Left ventricle myocardium inferior (tissue), 1 donor: Measurements from ENCODE around the gene CDH12. TPM values are rescaled to one million over a fixed set of nuclear protein-coding genes. Genes with fewer than 3 reads are reported as not detected.

ENCODE experiments used
- DNase-seq: peaks from one replicate; pipeline ENCODE4 v3.0.0-alpha.2; 2020
- H3K27ac ChIP-seq: fragments of 200-600 bp; replicated peaks from 2 replicates; pipeline ENCODE4 v1.8.0; 2021
- H3K27me3 ChIP-seq: fragments of 200-600 bp; 2 replicates; pipeline ENCODE4 v1.8.0; 2021; ENCODE audit warnings: low read depth
- H3K36me3 ChIP-seq: fragments of 200-600 bp; 2 replicates; pipeline ENCODE4 v1.8.0; 2021
- H3K4me1 ChIP-seq: fragments of 200-600 bp; 2 replicates; pipeline ENCODE4 v1.8.0; 2021
- H3K4me3 ChIP-seq: fragments of 200-600 bp; 2 replicates; pipeline ENCODE4 v1.8.0; 2021; ENCODE audit warnings: mild to moderate bottlenecking, moderate library complexity
- H3K9me3 ChIP-seq: fragments of 200-600 bp; replicated peaks from 2 replicates; pipeline ENCODE4 v1.8.0; 2021
- CTCF ChIP-seq: fragments of 200-600 bp; IDR thresholded peaks from 2 replicates; pipeline ENCODE4 v1.8.0; 2021; ENCODE audit warnings: antibody characterized with exemption, mild to moderate bottlenecking, borderline replicate concordance
- intact Hi-C: fragments of 100-400 bp; cut with micrococcal nuclease; formaldehyde crosslinking; loops from one replicate; pipeline ENCODE4 v1.11.0; 2022
- total RNA-seq: library from RNA; stranded (reverse); fragmentation: NEBNext Ultra II Directional; extraction: Animal tissue kit (Norgen Biotek cat#: 25700); gene quantifications from one replicate; pipeline ENCODE4 v1.2.1, GENCODE V29; 2021
- donor health status: DM: no; HTN: yes; CAD: no; lungs with severe emphysema.

Gene CDH12
- total RNA-seq, 1 donor from 2014 or later = not detected

GRCh38 chr5:22076586-22076985, 776.6 kb downstream of the CDH12 start:
- Histone ChIP-seq H3K4me3 (no peak overlapping the region), H3K27ac (no peak overlapping the region), H3K9me3 (no peaks in the 10 kb centered on the region), H3K36me3 (no peaks in the 10 kb centered on the region), H3K27me3 (no peaks in the 10 kb centered on the region), H3K4me1 (no peaks in the 10 kb centered on the region)
- intact Hi-C loops = no loop called here
- DNase-seq = no peak
- TF ChIP-seq CTCF = no peak

- Histone ChIP-seq H3K4me3 (no peak overlapping the region), H3K27ac (no peak overlapping the region), H3K27me3 (no peaks in the 10 kb centered on the region), H3K9me3 (peaks cover 4% of the 10 kb centered on the region), H3K36me3 (no peaks in the 10 kb centered on the region), H3K4me1 (no peaks in the 10 kb centered on the region)
- no peak for DNase-seq
- TF ChIP-seq CTCF = no peak
- intact Hi-C loops = no loop called here
Measured at GRCh38 chr5:22070186-22070728, 782.9 kb downstream of the CDH12 start.

DNA sequence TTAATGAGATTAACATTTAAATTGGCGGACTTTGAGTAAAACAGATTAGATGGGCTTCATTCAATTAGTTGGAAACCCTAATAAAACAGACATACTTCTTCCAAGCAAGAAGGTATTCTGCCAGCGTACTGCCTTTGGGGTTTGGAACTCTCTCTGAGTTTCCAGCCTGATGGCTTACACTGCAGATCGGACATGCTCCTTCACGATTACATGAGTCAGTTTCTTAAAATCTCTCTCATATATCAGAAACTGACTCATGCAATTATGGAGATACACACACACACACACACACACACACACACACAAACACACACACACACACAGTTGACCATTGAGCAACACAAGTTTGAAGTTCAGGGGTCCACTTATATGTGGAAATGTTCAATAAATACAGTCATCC, 789.4 kb downstream of the CDH12 start:
- Histone ChIP-seq H3K36me3 (no peaks in the 10 kb centered on the region), H3K9me3 (peaks cover 4% of the 10 kb centered on the region), H3K4me3 (no peak overlapping the region), H3K27me3 (no peaks in the 10 kb centered on the region), H3K4me1 (no peaks in the 10 kb centered on the region), H3K27ac (no peak overlapping the region)
- no peak for TF ChIP-seq CTCF
- intact Hi-C loops = no loop called here
- DNase-seq = no peak

GRCh38 chr5:22058620-22059019, 794.5 kb downstream of the CDH12 start:
- Histone ChIP-seq H3K9me3 (no peaks in the 10 kb centered on the region), H3K4me3 (no peak overlapping the region), H3K4me1 (no peaks in the 10 kb centered on the region), H3K36me3 (no peaks in the 10 kb centered on the region), H3K27ac (no peak overlapping the region), H3K27me3 (no peaks in the 10 kb centered on the region)
- intact Hi-C loops = no loop called here
- DNase-seq = no peak
- no peak for TF ChIP-seq CTCF

DNA sequence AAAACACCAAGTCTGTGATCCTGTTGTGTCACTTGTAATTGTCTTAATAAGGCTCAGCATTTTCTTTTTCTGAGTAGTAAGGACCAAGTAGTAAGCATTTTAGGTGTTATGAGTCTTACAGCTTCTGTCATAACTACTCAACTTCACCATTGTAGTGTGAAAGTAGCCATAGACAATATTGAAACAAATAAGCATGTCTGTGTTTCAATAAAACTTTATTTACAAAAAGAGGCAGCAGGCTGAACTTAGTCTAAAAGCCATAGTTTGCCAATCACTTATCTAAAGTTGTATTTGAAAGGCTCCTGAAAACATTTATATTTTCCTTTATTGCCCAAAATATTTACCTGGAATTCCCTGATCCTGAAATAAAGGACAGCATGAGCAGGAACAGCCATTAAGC, 796.1 kb downstream of the CDH12 start:
- TF ChIP-seq CTCF = no peak
- no peak overlapping the region for H3K27ac ChIP-seq
- no peaks in the 10 kb centered on the region for H3K4me1 ChIP-seq
- no peaks in the 10 kb centered on the region for H3K36me3 ChIP-seq
- H3K4me3 ChIP-seq = no peak overlapping the region
- H3K27me3 ChIP-seq = no peaks in the 10 kb centered on the region
- intact Hi-C loops = no loop called here
- no peaks in the 10 kb centered on the region for H3K9me3 ChIP-seq
- no peak for DNase-seq

- no peak for DNase-seq
- Histone ChIP-seq H3K36me3 (no peaks in the 10 kb centered on the region), H3K4me1 (no peaks in the 10 kb centered on the region), H3K27ac (no peak overlapping the region), H3K9me3 (no peaks in the 10 kb centered on the region), H3K27me3 (no peaks in the 10 kb centered on the region), H3K4me3 (no peak overlapping the region)
- TF ChIP-seq CTCF = no peak
- intact Hi-C loops = no loop called here
Measured at GRCh38 chr5:22056601-22057000, 796.5 kb downstream of the CDH12 start.
